HG03520 (cell line): Measurements from ENCODE around the gene CARD10.
"Not testable (repeated sequence)": the region's sequence is repeated elsewhere in the genome, so short reads cannot be mapped to it uniquely, and the experiment has no call there.

ENCODE experiments used
- ATAC-seq: cut with Tn5 transposase; IDR thresholded peaks from one replicate; pipeline ENCODE4 v1.9.1; 2021; ENCODE audit warnings: mild to moderate bottlenecking, moderate library complexity; ENCODE audit not compliant: unreplicated experiment

CARD10 gene

DNA sequence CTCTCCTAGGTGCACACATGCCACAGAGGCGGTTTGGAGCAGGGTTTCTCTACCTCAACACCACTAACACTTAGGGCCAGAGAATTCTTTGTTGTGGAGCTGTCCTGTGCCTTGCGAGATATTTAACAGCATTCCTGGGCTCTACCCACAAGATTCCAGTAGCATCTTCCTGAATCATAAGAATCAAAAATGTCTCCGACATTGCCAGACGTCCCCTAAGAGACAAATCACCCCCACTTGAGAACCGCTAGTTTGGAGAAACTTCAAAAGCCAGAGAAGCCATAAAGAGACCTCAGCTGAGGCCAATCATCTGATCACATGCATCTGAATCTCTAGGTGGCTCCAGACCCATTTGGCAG is 49.1 kb downstream of the CARD10 start:
- no peak for ATAC-seq

DNA sequence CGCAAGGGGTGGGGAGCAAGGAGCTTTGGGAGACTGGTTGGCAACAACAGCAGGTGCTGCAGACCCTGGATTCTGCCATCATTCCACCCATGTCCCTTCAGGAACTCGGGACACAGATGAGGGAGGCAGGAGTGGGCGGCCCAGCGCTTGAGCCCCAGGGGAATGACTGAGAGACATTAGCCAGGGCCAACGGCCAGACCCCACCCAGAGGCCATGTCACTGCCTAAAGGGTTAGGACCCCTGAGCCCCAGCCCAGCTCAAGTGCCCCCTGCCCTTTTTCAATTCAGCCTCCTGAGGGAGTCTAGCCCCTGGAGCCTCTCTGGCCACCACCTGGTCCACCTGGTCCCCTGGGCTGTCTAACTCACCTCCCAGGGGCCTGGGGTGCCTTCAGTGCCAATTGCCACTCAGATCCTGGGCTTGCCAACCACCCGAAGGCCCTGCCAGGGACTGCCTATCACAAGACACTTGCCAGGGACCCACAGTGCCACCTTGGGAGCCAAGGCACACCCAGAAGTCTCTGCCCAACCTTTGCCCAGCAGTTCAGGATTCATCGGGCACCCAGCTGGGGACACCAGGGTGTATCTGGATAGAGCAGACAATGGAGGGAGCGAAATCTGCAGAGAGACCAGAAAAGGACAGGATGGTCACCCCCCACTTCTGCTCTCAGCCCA is 49.7 kb downstream of the CARD10 start:
- ATAC-seq: no peak

DNA sequence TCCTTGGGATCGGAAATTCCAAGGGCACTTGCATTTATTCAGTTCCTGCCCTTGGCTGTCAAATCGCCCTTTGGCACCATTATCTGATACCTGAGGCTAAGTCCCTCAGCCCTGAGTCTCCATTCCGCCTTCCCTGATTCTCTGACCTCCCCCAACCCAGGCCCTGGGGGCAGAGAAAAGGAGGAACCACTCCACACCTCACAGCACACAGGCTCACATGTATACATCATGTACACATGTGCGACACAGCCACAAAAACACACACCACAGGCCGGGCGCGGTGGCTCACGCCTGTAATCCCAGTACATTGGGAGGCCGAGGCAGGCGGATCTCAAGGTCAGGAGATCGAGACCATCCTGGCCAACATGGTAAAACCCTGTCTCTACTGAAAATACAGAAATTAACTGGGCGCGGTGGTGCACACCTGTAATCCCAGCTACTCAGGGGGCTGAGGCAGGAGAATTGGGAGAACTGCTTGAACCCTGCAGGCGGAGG is 51.0 kb downstream of the CARD10 start:
- ATAC-seq: not testable (repeated sequence)

DNA sequence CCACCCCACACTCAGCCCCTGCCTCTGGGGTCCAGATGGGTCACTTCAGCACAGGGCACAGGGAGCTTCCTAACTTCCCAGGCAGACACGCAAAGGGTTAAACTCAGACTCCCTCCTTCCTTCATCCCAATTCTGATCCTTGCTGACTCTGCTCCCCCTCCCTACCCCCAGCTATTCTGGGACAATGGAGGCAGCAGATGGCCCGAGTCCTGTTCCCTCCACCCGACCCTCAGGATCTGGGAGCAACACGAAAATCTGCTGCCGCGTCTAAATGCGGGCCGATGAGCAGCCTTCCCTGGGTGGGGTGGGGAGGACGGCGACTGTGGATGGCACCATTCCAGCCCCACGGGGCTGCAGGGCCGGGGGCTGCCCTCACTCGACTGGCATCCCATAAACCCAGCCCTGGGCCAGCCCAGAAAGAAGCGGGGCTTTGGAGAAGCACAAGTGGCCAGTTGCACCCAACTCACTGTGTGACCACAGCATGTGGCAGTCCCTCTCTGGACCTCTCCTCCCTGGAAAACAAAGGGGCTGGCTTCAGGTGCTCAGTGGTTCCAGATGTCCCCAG is 51.7 kb downstream of the CARD10 start:
- ATAC-seq: no peak

DNA sequence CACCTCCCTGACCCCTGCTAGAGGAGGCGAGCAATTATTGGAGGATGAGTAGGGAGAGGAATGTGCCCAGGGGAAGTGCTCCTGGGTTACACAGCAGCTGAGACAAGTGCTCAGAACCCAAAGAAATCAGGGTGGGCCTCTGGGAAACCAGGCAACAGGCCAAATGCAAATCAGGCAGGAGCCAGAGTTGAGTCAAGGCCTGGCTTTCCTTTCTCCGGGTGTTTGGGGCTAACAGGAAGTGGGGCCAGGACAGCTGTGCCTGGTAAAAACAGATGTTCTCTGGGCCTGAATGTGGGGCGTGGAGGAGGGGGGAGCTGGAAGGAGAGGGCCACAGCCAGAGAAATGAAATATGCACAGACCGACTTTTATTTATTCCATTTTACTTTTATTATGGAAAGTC is 55.0 kb downstream of the CARD10 start:
- no peak for ATAC-seq

DNA sequence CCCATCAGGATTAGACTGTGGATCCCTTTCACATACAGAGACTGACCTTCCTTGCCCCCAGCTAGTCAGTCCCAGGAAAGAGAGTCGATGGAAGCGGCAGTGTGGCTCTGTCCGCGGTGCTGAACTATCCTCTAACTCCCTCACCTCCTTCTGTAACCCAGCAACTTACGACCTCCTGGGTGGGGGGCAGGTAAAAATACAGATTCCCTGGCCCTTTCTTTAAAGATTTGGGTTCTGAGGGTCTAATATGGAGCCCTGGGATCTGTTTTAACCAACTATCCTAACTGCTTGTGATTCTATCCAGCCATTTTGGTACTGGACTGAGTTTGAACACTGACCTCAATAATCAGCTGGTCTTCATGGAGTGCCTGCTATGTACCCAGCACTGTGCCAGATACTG is 56.2 kb downstream of the CARD10 start:
- ATAC-seq: no peak

DNA sequence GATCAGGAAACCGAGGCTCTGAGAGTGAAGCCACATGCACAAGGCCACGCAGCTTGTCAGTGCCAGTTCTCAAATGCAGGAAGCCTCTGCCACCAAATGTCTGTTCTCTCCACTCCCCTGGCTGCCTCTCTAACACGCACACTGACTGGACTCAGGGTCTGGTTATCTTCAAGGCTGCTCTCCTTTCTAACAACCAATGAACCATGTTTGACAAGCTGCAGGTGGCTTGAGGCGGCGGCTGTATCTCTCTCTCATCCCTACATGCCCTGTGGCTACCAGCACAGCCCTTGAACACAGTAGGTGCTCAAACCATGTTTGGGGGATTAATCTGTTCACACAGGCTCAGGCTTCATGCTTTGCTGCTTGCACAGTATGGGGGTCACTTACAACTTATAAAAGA is 56.8 kb downstream of the CARD10 start:
- no peak for ATAC-seq

DNA sequence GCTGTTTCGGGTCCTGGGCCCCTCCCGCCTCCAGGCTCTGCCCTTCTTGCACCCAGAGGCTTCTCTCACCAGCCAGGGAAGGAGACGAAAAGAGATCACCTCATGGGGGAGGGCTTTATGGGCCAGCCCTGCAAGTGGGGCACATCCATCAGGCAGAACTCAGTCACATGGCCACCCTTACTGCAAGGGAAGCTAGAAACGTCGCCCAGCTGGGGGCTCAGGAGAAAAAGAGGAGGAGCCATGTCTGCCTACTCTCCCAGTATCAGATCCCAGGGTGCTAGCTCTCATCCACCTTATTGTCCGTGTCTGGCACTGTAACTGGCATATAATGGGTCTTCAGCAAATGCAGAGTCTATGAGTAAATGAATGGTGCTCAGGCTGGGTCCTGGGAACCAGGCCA is 57.3 kb downstream of the CARD10 start:
- ATAC-seq: no peak

DNA sequence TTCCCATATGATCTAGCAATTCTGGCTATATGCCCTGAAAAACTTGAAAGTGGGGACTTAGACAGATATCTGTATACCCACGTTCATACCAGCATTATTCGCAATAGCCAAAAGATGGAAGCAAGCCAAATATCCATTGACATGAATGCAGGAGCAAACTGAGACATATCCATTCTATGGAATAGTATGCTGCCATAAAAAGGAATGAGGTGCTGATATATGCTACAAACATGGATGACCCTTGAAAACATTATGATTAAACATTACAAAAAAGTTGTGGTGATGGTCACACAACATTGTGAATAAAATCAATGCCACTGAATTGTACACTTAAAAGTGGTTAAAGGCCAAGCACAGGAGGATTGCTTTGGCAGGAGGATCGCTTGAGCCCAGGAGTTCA is 58.5 kb downstream of the CARD10 start:
- no peak for ATAC-seq

DNA sequence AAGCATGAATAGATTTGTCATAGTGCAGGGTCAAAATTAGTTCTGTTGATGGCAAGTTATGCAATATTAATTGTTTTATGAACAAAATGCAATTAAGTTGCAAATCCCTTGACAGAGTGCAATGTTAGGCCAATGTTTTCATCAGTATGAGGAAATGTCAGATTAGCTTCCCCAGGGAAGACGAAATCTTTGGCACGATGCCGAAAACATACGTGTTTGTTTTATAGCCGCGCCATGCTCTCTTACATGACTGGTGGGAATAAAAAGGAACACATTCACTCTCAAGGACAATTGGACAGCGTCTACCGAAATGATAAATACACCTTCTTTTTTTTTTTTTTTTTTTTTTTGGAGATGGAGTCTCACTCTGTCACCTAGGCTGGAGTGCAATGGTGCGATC is 60.0 kb downstream of the CARD10 start:
- no peak for ATAC-seq

DNA sequence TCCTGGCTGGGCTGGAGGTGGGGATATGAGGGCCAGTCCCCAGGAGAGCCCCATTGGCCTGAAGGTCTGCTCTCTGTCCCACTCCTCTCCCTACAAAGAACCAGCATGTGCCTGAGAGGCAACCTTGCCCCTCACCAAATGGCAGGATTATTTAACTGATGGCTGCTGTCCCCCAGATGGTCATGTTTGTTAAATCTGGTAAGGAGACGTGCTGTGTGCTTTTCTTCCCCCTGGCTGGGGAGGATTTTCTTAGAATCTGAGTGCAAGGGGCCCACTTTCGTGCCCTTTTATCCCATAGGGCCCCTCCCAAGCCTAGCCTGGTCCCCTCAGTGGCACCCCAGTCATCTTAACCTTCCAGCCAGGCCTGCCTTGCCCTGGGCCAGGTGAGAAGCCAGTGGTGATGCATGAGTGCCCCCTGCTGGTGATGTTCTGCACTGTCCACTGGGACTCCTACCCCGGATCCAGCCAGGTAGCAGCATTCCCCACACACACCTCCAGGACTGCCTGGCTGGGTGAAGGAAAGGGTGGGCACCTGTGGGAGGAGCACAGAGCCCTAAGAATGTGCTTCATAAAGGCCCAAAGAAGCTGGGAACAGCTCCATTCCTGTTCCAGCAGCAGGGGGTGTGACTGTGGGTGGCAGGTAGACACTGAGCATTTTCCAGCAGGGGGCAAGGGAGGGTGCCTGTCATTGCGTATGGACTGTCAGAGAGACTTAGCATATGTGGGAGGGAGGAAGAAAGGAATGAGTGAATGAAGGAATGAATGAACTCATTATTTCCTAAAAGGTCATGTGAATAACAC is 61.9 kb downstream of the CARD10 start:
- no peak for ATAC-seq

DNA sequence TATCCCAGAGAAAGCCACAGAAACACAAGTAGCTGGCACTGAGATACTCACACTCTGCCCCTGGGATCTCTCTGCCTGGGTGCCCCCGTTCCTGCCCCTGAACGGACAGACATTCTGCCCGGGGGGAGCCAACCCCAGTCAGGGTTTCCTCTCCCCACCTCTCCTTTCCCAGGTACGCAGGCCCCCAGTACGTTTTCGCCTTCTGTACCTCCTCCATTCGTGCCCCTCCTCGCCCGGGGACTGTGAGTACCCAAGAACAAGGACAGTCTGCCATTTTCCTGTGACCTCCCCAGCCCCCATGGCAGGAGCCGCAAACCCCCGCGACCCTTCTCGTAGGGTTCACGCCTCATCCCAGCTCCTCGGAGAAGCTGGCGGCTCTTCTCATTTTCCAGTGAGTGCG is 62.9 kb downstream of the CARD10 start:
- no peak for ATAC-seq

DNA sequence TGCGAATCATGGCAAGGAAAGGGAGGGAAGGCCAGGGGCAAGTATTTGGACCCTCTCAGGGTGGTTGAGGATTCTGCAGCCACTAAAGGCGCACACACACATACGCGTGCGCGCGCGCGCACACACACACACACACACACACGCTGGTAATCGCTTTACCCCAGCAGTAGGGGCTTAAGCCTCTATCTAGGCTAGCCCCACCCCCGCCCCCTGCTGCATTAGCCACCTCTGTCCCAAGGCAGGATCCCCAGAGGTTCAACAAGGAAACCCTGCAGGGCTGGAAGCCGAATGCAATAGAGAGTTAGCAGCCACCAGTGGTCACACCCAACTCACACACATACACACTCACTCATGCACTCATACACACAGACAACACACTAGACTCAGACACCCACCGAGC is 63.3 kb downstream of the CARD10 start:
- ATAC-seq: no peak

DNA sequence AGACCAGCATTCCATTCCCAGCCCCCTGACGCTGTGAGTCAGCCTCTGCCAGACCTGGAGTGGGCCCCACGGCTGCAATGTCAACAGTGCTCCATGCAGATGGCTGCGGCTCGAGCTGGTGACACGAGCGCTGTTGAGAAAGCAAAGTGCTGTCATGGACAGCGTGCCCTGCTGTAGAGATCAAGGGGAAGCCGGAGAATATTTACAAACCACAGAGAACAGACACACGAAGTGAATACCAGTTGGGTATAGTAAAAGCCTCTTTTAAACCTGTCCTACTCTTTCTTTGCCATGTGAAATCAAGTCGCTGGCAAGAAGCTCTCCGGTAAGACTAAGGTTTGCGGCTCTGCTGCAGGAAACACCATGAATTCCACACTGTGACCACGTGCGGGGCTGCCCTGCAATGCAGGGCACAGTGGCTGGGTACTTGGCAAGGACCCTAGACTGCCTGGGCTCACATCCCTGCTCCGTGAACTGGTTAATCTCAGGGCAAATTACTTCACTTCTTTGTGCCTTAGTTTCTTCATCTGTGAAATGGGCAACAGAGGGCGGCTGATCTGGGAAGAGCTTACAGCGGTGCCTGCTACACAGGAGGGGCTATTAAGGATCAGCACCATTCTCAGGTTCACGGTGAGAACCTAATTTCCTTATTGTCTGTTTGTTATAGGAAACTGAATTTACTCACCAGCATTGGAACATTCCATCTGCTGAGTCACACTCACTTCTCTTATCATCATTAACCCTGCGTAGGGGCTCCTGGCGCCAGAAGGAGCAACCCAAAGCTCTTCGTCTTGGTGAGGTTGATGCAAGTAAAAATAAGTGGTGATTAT is 64.1 kb downstream of the CARD10 start:
- no peak for ATAC-seq

DNA sequence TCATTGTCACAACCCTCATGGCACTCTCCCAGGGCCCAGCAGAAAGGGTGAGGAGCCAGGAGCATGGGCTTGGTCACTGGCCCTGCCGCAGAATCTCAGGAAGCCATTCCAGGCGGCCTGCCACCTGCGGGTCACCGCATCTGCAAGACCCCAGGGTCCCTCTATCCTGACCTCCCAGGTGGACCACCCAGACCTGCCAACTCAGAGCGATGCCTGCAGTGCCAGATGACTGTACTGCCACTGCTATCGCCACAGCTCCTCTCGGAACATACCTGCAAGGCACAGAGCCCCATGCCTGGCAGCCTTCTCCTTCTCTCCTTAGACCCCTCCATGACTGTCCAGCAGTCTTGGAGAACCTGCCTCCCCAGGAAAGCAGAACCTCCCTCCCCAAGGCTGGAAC is 65.5 kb downstream of the CARD10 start:
- no peak for ATAC-seq

DNA sequence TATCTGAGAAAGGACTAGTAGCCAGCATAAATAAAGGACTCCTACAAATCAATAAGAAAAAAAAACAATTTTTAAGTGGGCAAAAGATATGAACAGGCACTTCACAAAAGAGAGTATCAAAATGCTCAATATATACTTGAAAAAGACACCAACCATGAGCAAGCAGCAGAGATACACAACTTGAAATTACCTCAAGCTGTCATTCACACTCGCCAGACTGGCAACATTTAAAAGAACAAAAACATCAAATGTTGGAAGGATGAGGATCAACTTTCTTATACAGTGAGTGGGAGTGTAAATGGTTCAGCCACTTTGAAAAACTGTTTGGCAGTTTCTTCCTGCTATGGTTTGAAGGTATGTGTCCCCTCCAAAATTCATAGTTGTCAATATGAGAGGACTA is 68.0 kb downstream of the CARD10 start:
- no peak for ATAC-seq

DNA sequence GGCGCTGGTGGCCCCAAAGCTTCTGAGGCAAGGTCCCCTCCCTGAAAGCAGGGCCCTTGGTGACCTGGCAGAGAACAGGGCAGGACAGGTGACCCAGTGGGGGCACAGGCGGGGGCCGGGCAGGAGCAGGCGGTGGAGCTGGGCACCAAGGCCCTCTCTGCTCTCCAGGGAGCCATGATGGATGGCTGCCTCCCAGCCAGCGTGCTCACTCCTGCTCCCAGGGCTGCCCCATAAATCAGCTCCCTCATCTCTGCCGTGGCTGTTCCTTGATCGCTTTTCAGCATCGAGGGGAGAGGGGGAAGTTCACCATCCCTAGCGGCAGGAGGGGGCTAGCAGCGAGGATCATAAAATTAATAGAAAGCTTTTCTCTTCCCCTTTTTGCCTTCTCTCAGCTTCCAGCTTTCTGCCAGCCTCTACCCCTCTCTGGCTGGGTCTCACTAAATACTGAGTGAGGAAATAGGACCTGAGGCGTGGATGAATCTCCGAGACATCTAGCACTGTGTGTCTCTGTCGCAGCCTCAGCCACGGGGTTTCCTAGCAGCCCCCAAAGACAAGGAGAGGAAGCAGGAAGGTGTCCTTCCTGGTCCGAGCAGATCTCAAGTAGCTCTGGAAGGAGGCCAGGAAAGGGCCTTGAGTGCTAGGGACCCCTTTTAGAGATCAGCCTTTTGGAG is 69.7 kb downstream of the CARD10 start:
- ATAC-seq: no peak

DNA sequence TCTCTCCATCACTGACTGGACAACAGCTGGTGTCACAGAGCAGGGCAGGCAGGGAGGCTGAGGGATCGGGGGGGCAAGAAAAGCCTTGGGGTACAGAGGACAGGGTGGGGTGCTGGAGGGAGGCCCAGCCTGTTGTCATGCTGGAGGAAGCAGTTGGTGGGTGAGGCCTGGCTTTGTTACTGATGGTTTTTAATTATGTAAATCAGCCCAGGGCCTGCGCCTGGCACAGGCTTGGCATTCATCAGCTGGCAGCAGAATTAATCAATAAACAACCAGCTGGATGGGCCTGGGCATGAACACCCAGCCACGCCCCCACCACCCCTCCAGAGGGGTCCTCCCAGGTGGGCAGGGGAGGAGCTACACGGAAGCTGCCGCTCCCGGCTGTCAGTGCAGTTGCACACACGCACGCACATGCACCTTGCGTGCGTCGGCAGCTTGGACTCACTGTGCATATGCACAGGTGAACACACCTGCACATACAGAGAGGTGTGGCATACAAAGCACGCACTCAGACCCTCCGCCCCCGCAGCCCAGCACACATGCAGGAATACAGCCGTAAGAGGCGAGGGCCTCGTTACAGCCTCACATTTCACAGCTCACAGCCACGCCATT is 70.6 kb downstream of the CARD10 start:
- no peak for ATAC-seq

DNA sequence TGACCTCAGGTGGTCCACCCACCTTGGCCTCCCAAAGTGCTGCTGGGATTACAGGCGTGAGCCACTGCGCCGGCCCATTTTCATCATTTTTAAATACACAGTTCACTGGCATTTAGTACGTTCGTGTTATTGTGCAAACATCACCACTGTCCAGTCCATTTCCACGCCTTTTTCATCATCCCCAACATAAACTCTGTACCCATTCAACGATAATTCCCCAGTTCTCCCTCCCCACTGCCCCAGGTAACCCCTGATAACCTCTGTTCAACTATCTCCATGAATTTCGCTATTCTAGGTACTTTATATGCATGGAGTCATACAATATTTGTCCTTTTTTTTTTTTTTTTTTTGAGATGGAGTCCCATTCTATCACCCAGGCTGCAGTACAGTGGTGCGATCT is 73.7 kb downstream of the CARD10 start:
- no peak for ATAC-seq

DNA sequence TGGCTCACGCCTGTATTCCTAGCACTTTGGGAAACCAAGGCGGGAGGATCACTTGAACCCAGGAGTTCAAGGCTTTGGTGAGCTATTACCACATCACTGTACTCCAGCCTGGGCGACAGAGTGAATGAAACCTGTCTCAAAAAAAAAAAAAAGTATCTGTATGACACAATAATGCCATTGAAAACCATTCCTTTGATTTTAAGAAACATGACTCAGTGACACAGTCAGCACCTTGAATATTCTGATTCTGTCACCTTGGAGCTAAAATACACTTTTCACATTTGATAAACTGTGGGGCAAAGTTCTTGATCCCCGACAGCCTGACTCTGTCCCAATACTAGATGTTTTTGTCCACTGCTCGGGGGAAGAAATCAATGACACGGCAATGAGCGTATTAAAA is 75.2 kb downstream of the CARD10 start:
- no peak for ATAC-seq
